Omental fat pad (tissue), 4 donors: Measurements from ENCODE around the gene FAM209A. TPM values are rescaled to one million over a fixed set of nuclear protein-coding genes. Genes with fewer than 3 reads are reported as not detected.
"Not testable (repeated sequence)": the region's sequence is repeated elsewhere in the genome, so short reads cannot be mapped to it uniquely, and the experiment has no call there.

ENCODE experiments used
- ATAC-seq: fragments of 150-250 bp; one replicate; pipeline ENCODE4 v1.9.1; 2016; ENCODE audit warnings: mild to moderate bottlenecking, moderate library complexity; ENCODE audit not compliant: low FRiP score
- DNase-seq: peaks from one replicate; pipeline ENCODE4 v3.0.0-alpha.2; 2019; ENCODE audit warnings: low spot score
- total RNA-seq, 4 donors: library from RNA; depleted of rRNA; stranded (reverse); fragments of >200 nt; gene quantifications; one replicate each; pipeline ENCODE4 v1.1.0, GENCODE V29; 2016
- TF ChIP-seq, protein P1 (sequence below), 3 donors: fragments of 450-650 bp; IDR thresholded peaks; one replicate each; pipeline ENCODE4 v1.5.1; 2016 to 2017; ENCODE audit warnings: antibody characterized with exemption in 3 of 3, mild to moderate bottlenecking in 3 of 3, moderate library complexity in 2 of 3

Gene FAM209A
- not detected for total RNA-seq

- not testable (repeated sequence) for ATAC-seq, DNase-seq
Measured at GRCh38 chr20:56524444-56524843, at the start of gene FAM209A. FAM209A (plus strand) TSS chr20:56524744; CDS start chr20:56524809, 65 bp downstream.

DNA sequence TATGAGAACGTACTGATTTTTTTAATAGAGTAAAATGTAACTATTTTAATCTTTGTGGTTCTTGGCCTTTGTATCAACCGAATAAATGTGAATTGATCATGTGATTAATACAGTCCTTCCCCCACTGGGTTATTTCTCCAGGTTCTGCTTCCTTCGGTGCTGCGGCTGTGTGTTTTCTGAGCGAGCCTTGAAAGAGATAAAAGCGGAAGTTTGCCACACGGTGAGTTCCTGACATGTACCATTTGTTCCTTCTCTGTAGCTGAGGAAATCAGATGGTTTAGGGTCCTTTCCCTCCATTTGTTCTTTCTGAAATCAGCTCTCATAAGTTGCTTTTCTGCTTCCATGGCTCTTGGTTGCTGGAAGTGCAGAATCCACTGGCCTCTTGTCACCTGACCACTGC, 40.6 kb upstream of the FAM209A start:
- no peak for ATAC-seq
- TF ChIP-seq, protein P1, sequence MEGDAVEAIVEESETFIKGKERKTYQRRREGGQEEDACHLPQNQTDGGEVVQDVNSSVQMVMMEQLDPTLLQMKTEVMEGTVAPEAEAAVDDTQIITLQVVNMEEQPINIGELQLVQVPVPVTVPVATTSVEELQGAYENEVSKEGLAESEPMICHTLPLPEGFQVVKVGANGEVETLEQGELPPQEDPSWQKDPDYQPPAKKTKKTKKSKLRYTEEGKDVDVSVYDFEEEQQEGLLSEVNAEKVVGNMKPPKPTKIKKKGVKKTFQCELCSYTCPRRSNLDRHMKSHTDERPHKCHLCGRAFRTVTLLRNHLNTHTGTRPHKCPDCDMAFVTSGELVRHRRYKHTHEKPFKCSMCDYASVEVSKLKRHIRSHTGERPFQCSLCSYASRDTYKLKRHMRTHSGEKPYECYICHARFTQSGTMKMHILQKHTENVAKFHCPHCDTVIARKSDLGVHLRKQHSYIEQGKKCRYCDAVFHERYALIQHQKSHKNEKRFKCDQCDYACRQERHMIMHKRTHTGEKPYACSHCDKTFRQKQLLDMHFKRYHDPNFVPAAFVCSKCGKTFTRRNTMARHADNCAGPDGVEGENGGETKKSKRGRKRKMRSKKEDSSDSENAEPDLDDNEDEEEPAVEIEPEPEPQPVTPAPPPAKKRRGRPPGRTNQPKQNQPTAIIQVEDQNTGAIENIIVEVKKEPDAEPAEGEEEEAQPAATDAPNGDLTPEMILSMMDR (IDR thresholded peaks at IDR 0.05) = no peak
- DNase-seq = no peak

DNA sequence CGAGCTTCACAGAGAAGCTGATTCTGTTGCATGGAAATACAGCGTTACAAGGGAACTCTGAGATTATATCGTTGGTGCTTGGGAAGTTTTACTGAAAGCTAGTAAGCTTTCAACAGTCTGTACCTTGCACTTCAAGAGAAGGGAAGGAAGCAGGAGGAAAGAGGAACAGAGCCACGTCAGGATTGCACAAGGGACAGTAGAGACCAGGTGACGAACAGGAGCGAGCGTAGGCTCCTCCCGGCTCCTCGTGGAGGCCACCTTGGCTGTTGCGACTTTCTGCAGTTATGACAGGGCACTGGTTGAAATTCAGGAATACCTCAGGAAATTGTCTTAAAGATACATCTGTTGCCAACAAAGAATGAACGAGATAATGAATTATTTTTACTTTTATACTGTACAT, 37.3 kb upstream of the FAM209A start:
- no peak for ATAC-seq
- no peak for DNase-seq
- TF ChIP-seq, protein P1 (IDR thresholded peaks at IDR 0.05) = no peak

DNA sequence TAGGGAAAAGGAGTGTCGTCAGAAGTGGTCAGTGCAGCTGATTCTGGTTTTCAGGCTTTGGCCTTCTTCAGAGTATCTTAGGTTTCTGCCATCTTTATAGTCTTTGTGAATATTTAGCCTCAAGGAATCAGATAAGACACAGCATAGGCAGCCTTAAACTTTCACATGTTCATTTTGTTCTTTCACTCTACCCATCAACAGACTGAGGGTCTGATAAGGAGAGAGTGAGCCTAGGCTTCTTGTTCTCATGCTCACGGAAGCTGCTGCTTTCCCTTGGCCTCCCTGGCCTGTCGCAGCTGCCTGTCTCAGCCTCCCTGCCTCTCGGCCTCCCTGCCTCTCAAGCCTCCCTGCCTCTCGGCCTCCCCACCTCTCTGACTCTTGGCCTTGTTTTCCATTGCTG, 36.0 kb upstream of the FAM209A start:
- TF ChIP-seq, protein P1 (IDR thresholded peaks at IDR 0.05) = no peak
- ATAC-seq (no peak), DNase-seq (no peak)

DNA sequence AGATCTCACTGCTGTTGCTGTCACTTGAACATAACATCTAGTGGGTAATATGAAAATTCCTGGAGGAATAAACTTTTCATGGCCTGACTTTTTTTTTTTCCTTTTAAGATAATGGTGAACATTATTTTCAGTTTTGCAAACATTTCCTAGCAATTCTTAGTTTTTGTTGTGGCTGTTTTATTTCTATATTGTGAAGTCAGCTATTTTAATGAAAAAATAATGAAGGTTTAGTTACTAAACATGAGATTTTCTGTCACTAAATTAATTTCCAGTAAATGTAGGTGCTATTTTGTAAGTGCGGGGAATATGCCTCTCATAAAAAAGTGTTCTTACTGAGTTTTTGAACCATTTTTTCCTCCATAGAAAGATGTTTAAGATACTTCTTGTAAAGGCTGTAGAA, 23.4 kb upstream of the FAM209A start:
- no peak for ATAC-seq
- DNase-seq = no peak
- TF ChIP-seq, protein P1 (IDR thresholded peaks at IDR 0.05) = no peak

- ATAC-seq (no peak), DNase-seq (no peak)
- TF ChIP-seq, protein P1 (IDR thresholded peaks at IDR 0.05) = no peak
Measured at GRCh38 chr20:56503916-56504315, 20.6 kb upstream of the FAM209A start.

DNA sequence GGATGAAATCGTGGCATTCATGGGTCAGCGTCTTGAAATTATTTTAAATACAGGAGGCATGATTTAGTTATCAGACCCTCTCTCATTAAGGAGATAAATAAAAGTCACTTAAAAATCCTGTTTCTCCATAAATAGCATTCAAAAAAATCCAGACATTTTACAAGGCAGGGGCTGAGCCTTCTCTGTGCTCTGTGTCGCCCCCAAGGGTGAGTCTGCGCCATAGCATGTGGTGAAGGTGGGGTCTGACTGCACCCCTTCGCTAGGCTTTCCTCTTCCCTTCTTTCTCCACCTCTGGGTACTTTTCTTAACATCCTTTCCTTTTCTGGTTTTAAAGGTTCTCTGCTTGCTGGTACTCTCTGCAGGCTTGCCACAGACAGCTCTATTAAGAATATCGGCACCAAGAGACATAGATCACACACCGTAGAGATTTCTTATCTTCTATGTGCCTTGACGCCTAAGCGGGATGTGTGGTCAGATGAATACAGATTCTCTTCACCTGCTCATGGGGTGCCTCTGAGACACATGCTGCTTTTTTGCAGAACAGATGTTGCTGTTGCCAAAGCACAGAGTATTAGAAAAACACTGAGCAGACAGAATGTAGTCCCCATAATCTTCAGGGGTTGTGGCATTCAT, 20.1 kb upstream of the FAM209A start:
- no peak for ATAC-seq
- no peak for DNase-seq
- TF ChIP-seq, protein P1 (IDR thresholded peaks at IDR 0.05) = no peak
